22Rv1 (cell line): ENCODE data around the gene ZBTB42.

Experiments
- H3K27ac ChIP-seq: fragments of 450-650 bp; 2 replicates; pipeline ENCODE4 v1.5.1; 2017
- ZFX ChIP-seq: fragments of 450-650 bp; IDR thresholded peaks from 2 replicates; pipeline ENCODE4 v1.6.1; 2017; ENCODE audit warnings: antibody characterized with exemption, borderline replicate concordance
- TF ChIP-seq, protein P1 (sequence below): fragments of 450-650 bp; IDR thresholded peaks from 2 replicates; pipeline ENCODE4 v1.5.1; 2017; ENCODE audit warnings: mild to moderate bottlenecking

ZBTB42 gene

DNA sequence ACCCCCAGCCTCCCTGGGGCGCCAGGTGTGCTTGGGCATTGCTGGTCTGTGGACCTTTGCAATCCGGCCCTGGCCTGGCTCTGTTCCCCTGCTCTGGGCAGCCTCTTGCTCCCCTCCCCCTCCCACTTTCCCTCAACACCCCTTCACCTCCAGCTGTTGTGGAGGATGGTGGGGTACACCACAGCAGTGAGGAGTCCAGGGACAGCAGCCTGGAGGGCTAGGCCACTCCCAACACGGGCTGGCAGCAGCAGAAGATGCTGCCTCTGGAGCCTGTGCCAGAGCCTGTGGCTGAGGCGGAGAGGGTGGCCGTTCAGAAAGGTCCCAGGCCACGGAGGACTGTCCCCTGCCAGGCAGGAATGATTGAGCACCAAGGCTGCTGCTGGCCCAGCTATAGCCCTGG, 7.6 kb downstream of the ZBTB42 start:
- no peak overlapping the region for H3K27ac ChIP-seq
- no peak for TF ChIP-seq ZFX
- TF ChIP-seq, protein P1, sequence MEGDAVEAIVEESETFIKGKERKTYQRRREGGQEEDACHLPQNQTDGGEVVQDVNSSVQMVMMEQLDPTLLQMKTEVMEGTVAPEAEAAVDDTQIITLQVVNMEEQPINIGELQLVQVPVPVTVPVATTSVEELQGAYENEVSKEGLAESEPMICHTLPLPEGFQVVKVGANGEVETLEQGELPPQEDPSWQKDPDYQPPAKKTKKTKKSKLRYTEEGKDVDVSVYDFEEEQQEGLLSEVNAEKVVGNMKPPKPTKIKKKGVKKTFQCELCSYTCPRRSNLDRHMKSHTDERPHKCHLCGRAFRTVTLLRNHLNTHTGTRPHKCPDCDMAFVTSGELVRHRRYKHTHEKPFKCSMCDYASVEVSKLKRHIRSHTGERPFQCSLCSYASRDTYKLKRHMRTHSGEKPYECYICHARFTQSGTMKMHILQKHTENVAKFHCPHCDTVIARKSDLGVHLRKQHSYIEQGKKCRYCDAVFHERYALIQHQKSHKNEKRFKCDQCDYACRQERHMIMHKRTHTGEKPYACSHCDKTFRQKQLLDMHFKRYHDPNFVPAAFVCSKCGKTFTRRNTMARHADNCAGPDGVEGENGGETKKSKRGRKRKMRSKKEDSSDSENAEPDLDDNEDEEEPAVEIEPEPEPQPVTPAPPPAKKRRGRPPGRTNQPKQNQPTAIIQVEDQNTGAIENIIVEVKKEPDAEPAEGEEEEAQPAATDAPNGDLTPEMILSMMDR = no peak

DNA sequence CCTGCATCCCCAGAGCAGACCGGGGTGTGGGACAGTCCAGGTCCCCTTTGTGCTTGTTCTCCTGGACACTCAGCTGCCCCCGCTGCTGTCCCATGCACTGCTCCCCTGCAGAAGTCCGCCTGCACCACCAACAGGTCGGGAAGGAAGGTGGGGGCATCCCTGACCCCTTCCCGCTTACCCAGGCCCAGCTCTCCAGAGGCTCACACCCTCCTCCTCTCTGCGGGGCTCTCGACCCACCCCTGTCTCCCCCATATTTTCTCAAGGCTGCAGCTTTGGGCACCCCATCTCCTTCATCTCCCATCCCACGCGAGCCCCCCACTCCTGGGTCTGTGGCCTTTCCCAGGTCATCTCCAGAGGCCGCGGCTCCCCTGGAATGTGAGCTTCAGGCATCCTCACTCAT, 9.4 kb downstream of the ZBTB42 start:
- no peak for TF ChIP-seq ZFX
- TF ChIP-seq, protein P1 = no peak
- no peak overlapping the region for H3K27ac ChIP-seq

DNA sequence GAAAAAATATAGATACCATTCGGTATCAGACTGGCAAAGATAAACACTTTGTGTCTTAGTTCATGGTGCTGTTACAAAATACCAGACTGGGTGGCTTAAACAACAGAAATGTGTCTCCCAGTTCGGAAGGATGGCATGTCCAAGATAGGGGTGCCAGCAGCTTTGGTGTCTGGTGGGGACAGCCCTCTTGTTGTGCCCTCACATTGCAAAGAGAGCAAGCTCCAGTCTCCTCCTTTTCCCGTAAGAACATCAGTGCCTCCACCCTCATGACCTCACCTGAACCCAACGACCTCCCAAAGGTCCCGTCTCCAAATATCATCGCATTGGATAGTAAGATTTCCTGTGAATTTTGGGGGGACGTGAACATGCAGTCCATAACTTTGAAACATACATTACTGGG, 12.4 kb downstream of the ZBTB42 start:
- H3K27ac ChIP-seq = no peak overlapping the region
- TF ChIP-seq, protein P1 = no peak
- no peak for TF ChIP-seq ZFX

DNA sequence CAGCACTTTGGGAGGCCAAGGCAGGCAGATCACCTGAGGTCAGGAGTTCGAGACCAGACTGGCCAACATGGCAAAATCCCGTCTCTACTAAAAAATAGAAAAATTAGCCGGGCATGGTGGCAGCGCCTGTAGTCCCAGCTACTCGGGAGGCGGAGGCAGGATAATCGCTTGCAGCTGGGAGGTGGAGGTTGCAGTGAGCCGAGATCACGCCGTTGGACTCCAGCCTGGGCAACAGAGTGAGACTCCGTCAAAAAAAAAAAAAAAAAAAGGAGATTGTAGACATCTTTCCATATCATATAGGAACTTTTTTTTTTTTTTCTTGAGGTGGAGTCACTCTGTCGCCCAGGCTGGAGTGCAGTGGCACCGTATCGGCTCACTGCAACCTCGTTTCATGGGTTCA, 13.8 kb downstream of the ZBTB42 start:
- peak overlapping the region; percentile 94 for H3K27ac ChIP-seq

DNA sequence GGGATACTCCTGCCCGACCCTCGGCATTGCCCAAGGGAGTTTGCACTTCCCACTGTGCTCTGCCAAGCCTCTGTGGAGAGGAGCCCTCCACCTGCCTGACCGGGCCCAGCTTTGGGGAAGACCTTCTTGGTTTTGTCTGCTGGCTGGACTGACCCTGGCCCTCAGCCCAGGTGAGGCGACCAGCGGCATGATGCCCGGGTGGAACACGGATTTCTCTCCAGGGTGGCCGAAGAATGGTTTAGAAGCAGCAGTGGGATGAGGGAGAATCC, 15.6 kb downstream of the ZBTB42 start:
- TF ChIP-seq ZFX = no peak
- TF ChIP-seq, protein P1 = no peak
- peak overlapping the region; percentile 94 for H3K27ac ChIP-seq

DNA sequence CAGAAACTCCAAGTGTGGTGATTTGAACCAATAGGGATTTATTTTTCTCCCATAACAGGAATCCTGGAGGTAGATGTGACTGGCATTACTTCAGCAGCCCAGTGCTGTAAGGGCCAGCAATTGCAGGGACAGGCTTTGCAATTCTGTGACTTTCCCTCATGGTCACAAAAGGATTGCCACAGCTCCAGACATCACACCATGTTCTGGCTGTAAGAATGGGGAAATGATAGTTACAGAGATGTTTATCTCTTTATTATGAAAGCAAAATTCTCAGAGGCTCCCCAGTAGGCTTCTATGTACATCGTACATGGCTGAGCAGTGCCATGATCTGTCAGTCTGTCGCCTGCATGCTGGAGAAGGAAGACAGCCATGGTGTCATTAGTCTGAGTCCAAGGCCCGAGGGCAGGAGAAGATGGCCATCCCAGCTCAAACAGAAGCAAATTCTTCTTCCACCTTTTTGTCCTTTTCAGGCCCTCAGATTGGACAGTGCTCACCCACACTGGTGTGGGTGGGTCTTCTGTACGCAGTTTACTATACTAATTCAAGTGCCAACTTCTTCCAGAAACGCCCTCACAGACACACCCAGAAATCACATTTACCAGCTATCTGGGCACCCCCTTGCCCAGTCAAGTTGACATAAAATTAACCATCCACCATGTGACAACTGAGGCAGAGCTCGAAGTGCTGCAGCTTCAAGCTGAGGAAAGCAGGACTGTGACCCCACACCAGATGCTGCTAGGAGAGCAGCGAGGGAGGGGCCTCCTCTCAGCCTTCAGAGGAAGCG, 17.2 kb downstream of the ZBTB42 start:
- no peak overlapping the region for H3K27ac ChIP-seq

DNA sequence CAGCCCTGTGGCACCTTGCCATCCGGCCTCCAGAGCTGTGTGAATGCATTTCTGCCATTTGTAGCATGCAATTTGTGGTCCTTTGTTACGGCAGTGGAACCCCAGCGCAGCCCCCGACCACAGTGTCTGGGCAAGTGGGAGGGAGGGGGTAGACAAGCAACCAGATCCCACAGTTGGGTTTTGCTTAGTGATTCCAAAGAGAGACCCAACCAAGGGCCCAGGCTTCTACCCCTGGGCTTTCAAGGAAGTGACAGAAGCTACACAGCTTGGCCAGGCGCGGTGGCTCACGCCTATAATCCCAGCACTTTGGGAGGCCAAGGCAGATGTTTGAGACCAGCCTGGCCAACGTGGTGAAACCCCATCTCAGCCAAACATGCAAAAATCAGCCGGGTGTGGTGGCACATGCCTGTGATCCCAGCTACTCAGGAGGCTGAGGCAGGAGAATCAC, 17.8 kb downstream of the ZBTB42 start:
- no peak overlapping the region for H3K27ac ChIP-seq
- TF ChIP-seq, protein P1 = no peak
- no peak for TF ChIP-seq ZFX

More for the DNA sequence above, 17.2 kb downstream of the ZBTB42 start:
- TF ChIP-seq ZFX = no peak

DNA sequence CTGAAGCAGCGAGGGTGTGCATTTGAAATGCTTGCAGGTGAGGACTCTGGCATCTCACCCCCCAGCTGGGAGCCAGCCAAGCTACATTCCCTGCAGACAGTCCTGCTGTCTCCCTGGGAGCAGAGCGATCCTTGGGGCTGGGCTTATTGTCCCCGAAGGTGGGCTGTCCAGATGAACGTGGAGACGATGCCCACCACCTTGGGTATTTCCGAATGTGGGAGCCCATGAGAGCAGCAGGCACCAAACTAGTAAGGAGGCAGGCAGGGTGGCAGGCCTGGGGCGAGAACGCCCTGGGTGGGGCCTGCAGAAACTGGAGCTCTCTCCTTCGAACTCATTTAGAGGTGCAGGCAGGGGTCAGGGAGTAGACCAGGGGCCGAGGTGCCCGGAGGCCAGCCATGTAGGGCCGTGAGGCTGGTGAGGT, 18.5 kb downstream of the ZBTB42 start:
- no peak for TF ChIP-seq ZFX
- TF ChIP-seq, protein P1 = no peak
- no peak overlapping the region for H3K27ac ChIP-seq
